Measurements from ENCODE around the gene CYSLTR2.

GRCh38 chr13:48733739-48734335 lies 80.1 kb downstream of the CYSLTR2 start:
- TF ChIP-seq, protein P1, sequence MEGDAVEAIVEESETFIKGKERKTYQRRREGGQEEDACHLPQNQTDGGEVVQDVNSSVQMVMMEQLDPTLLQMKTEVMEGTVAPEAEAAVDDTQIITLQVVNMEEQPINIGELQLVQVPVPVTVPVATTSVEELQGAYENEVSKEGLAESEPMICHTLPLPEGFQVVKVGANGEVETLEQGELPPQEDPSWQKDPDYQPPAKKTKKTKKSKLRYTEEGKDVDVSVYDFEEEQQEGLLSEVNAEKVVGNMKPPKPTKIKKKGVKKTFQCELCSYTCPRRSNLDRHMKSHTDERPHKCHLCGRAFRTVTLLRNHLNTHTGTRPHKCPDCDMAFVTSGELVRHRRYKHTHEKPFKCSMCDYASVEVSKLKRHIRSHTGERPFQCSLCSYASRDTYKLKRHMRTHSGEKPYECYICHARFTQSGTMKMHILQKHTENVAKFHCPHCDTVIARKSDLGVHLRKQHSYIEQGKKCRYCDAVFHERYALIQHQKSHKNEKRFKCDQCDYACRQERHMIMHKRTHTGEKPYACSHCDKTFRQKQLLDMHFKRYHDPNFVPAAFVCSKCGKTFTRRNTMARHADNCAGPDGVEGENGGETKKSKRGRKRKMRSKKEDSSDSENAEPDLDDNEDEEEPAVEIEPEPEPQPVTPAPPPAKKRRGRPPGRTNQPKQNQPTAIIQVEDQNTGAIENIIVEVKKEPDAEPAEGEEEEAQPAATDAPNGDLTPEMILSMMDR (IDR thresholded peaks at IDR 0.05), result no peak
- TF ChIP-seq POLR2AphosphoS5 (IDR thresholded peaks at IDR 0.05; ENCODE audit: low read depth, low read length) (no peak), TCF7L2 (IDR thresholded peaks at IDR 0.05; ENCODE audit: low read depth, low read length) (no peak), SIN3A (IDR thresholded peaks at IDR 0.05; ENCODE audit: borderline replicate concordance, insufficient read depth, low read depth, low read length) (no peak)
- TF ChIP-seq, protein P2, sequence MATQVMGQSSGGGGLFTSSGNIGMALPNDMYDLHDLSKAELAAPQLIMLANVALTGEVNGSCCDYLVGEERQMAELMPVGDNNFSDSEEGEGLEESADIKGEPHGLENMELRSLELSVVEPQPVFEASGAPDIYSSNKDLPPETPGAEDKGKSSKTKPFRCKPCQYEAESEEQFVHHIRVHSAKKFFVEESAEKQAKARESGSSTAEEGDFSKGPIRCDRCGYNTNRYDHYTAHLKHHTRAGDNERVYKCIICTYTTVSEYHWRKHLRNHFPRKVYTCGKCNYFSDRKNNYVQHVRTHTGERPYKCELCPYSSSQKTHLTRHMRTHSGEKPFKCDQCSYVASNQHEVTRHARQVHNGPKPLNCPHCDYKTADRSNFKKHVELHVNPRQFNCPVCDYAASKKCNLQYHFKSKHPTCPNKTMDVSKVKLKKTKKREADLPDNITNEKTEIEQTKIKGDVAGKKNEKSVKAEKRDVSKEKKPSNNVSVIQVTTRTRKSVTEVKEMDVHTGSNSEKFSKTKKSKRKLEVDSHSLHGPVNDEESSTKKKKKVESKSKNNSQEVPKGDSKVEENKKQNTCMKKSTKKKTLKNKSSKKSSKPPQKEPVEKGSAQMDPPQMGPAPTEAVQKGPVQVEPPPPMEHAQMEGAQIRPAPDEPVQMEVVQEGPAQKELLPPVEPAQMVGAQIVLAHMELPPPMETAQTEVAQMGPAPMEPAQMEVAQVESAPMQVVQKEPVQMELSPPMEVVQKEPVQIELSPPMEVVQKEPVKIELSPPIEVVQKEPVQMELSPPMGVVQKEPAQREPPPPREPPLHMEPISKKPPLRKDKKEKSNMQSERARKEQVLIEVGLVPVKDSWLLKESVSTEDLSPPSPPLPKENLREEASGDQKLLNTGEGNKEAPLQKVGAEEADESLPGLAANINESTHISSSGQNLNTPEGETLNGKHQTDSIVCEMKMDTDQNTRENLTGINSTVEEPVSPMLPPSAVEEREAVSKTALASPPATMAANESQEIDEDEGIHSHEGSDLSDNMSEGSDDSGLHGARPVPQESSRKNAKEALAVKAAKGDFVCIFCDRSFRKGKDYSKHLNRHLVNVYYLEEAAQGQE (IDR thresholded peaks at IDR 0.05; ENCODE audit: insufficient read depth in 1 of 2, low read depth in 2 of 2, low read length in 1 of 2), result no peak
